Fibroblast of pulmonary artery (primary cell): ENCODE data around the gene CCL28.
A peak's percentile ranks its signal among the peaks of the same experiment; 100 is the strongest.
"Not testable (repeated sequence)": the region's sequence is repeated elsewhere in the genome, so short reads cannot be mapped to it uniquely, and the experiment has no call there.

Experiments
- DNase-seq: peaks from one replicate; pipeline ENCODE4 v3.0.0-alpha.2; 2010; ENCODE audit warnings: low read depth
- H3K4me3 ChIP-seq: replicated peaks from 2 replicates; pipeline ENCODE4 v1.5.1; 2011; ENCODE audit warnings: low read depth, mild to moderate bottlenecking, control low read depth, low read length, moderate library complexity
- CTCF ChIP-seq: IDR thresholded peaks from 2 replicates; pipeline ENCODE4 v1.5.1; 2011; ENCODE audit warnings: mild to moderate bottlenecking, control low read depth, low read length, inconsistent platforms; ENCODE audit errors: missing control alignments

Gene CCL28

GRCh38 chr5:43367909-43368669, 44.1 kb downstream of the CCL28 start:
- no peak overlapping the region for H3K4me3 ChIP-seq
- TF ChIP-seq CTCF: no peak

DNA sequence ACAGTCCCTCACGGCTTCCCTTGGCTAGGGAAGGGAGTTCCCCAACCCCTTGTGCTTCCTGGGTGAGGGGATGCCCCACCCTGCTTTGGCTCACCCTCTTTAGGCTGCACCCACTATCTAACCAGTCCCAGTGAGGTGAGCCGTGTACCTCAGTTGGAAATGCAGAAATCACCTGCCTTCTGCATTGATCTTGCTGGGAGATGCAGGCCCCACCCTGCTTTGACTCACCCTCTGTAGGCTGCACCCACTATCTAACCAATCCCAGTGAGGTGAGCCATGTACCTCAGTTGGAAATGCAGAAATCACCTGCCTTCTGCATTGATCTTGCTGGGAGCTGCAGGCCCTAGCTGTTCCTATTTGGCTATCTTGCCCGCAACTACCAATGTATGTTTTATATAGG, 44.7 kb downstream of the CCL28 start:
- no peak for DNase-seq
- H3K4me3 ChIP-seq: no peak overlapping the region
- no peak for TF ChIP-seq CTCF

More at GRCh38 chr5:43367909-43368669, 44.1 kb downstream of the CCL28 start:
- peak; percentile 51 for DNase-seq

GRCh38 chr5:43366680-43367246, 45.4 kb downstream of the CCL28 start:
- DNase-seq: not testable (repeated sequence)

GRCh38 chr5:43365155-43365554, 47.0 kb downstream of the CCL28 start:
- H3K4me3 ChIP-seq, DNase-seq: not testable (repeated sequence)

More at GRCh38 chr5:43366680-43367246, 45.4 kb downstream of the CCL28 start:
- not testable (repeated sequence) for H3K4me3 ChIP-seq

DNA sequence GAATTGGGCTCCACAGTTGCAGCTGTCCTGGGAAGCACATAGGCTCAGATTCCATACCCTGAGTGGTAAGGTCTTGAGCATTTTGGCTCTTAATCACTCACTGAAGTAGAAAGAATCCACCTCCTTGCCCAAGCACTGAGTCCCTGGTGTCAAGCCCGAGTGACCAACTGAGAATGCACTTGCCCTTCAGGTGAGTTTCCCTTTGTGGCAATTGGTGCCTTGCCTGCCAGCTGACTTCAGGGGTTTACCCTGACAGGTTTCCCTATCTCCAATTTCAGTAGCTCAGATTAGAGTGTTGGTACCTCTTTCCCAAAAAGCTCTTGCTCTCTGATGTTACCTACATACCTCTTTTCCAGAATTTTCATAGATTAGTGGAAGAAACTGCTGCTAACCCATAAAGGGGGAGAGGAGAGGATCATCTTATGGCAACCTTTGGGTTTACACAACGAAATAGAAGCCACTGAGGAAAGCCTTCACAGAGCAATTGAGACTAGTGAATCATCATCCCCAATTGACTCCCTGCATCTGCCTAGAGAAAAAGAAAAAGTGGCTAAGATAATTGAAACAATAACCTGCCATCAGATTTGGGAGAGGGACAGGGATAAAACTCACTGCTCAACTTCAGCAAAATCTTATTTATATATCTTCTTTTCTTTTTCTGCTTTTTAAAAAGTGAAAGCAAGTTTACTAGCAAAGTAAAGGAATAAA, 48.6 kb downstream of the CCL28 start:
- DNase-seq: no peak
- TF ChIP-seq CTCF: no peak
- H3K4me3 ChIP-seq: no peak overlapping the region

DNA sequence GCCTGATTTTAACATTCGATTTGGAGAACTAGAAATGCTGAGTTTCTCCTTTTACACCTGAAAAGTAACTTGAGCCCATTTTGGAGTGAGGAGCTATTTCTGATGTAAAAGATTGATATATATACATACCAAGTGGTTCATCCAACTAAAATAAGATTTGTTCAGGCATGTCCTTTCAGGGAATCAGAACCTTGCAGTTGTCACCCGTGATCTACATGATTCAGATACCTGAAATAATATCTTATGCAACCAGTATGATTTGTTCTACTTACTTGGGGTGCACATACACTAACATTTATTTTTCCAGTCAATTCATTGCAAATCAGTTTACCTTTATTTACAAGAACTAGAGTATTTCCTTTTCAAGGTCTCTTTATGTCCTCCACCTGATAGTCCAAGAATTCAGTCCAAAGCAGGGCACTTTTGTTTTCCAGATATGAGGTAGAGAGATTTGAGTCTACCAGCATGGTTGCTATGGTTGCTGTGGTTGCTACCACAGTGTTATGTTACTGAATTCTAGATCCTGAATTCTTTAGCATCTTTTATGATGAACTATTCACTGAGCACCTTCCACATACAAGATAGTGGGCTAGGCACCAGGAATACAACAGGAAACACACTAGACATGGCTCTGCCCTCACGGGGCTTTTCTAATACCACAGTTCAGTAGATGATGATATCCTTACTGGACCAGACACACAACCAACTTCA, 49.3 kb downstream of the CCL28 start:
- no peak for TF ChIP-seq CTCF
- DNase-seq: no peak

GRCh38 chr5:43358726-43359125, 53.5 kb downstream of the CCL28 start:
- TF ChIP-seq CTCF: no peak
- DNase-seq: no peak
- no peak overlapping the region for H3K4me3 ChIP-seq

More for the DNA sequence above, 49.3 kb downstream of the CCL28 start:
- H3K4me3 ChIP-seq: no peak overlapping the region
